Measurements from ENCODE around the gene HIRA.

The HIRA gene

DNA sequence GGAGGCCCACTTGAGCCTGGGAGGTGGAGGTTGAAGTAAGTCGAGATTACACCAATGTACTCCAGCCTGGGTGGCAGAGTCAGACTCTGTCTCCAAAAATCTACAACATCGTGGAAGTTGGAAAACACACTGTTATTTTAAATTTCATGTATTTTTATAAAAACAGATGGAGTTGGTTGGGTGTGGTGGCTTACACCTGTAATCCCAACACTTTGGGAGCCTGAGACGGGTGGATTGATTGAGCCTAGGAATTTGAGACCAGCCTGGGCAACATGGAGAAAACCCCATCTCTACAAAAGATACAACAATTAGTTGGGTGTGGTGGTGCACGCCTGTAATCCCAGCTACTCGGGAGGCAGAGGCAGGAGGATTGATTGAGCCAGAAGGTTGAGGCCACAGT, 88.1 kb downstream of the HIRA start:
- TF ChIP-seq, protein P1, sequence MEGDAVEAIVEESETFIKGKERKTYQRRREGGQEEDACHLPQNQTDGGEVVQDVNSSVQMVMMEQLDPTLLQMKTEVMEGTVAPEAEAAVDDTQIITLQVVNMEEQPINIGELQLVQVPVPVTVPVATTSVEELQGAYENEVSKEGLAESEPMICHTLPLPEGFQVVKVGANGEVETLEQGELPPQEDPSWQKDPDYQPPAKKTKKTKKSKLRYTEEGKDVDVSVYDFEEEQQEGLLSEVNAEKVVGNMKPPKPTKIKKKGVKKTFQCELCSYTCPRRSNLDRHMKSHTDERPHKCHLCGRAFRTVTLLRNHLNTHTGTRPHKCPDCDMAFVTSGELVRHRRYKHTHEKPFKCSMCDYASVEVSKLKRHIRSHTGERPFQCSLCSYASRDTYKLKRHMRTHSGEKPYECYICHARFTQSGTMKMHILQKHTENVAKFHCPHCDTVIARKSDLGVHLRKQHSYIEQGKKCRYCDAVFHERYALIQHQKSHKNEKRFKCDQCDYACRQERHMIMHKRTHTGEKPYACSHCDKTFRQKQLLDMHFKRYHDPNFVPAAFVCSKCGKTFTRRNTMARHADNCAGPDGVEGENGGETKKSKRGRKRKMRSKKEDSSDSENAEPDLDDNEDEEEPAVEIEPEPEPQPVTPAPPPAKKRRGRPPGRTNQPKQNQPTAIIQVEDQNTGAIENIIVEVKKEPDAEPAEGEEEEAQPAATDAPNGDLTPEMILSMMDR (IDR thresholded peaks at IDR 0.05; ENCODE audit: low read depth, low read length, missing control alignments): no peak
- DNase-seq (ENCODE audit: low read depth): no peak
- no peak overlapping the region for H3K4me3 ChIP-seq (ENCODE audit: low read depth, low read length)

DNA sequence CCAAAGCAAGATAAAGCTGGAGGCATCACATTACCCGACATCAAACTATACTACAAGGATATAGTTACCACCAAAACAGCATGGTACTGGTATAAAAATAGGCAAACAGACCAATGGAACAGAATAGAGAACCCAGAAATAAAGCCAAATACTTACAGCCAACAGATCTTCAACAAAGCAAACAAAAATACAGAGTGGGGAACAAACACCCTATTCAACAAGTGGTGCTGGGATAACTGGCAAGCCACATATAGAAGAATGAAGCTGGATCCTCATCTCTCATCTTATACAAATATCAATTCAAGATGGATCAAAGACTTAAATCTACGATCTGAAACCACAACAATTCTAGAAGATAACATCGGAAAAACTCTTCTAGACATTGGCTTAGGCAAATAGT, 90.0 kb downstream of the HIRA start:
- H3K4me3 ChIP-seq (ENCODE audit: low read depth, low read length): no peak overlapping the region
- TF ChIP-seq, protein P1 (IDR thresholded peaks at IDR 0.05; ENCODE audit: low read depth, low read length, missing control alignments): no peak
- no peak for DNase-seq (ENCODE audit: low read depth)

DNA sequence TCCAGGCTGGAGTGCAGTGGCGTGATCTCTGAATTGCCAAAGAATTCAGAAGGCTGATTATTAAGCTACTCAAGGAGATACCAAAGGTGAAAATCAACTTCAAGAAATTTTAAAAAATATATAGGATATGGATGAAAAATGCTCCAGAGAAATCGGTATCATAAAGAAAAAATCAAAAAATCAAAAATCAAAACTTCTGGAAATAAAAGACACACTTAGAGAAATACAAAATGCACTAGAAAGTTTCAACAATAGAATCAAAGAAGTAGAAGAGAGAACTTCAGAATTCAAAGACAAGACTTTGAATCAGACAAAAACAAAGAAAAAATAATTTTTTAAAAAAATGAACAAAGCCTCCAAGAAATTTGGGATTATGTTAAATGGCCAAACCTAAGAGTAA, 94.4 kb downstream of the HIRA start:
- TF ChIP-seq, protein P1 (IDR thresholded peaks at IDR 0.05; ENCODE audit: low read depth, low read length, missing control alignments): no peak
- no peak overlapping the region for H3K4me3 ChIP-seq (ENCODE audit: low read depth, low read length)
- no peak for DNase-seq (ENCODE audit: low read depth)

DNA sequence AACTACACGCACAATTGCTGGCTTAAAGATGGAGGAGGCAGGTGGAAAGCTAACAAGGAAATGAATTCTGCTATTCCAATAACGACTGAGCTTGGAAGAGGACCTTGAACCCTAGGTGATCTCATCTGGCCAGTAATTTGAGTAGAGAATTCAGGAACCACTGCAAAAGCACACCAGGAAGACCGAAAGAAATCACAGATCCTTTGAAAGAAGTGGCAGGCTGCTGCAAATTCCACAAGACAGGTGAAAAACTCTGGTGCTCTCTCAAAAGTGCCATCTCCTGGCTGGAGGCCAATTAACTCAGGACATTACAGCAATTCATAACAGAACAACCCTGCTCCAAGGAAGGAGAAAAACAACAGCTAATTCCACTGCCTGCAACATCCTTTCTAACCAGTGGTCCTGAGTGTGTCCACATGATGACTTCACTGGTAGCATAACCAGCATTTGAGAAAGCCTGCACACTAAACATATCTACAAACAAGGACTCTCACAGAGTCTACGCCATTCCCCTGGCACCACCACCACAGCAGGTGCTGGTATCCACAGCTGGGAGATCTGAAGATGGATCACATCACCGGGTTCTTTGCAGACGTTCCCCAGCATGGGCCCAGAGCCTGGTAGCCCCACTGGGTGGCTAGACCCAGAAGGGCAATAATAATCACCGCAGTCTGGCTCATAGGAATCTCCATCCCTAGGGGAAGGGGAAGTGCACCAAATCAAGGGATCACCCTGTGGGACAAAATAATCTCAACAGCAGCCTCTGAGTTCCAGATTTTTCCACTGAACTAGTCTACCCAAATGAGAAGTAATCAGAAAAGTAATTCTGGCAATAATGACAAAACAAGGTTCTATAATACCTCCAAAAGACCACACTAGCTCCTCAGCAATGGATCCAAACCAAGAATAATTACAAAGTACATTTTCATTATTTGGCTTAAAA, 95.1 kb downstream of the HIRA start:
- DNase-seq (ENCODE audit: low read depth): no peak

DNA sequence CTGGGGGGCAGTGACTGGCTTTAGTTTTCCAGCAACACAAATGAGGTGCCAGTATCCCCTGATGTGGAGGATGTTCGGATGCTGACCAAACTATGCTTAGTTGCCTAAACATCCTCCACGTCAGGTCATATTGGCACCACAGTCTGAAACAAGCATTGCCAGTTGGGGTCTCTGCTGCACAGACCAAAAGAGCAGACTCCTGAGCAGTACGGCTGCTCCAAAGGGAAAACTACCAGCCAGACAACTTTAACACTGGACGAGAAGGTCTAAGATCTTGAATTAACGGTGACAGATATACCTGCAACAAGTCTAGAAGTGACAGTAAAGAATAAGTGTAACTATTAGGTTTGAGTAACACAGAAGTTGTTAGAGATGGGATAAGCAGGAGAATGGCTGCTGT, 99.6 kb downstream of the HIRA start:
- no peak for DNase-seq (ENCODE audit: low read depth)

More for the DNA sequence above, 95.1 kb downstream of the HIRA start:
- H3K4me3 ChIP-seq (ENCODE audit: low read depth, low read length): no peak overlapping the region
- TF ChIP-seq, protein P1 (IDR thresholded peaks at IDR 0.05; ENCODE audit: low read depth, low read length, missing control alignments): no peak

DNA sequence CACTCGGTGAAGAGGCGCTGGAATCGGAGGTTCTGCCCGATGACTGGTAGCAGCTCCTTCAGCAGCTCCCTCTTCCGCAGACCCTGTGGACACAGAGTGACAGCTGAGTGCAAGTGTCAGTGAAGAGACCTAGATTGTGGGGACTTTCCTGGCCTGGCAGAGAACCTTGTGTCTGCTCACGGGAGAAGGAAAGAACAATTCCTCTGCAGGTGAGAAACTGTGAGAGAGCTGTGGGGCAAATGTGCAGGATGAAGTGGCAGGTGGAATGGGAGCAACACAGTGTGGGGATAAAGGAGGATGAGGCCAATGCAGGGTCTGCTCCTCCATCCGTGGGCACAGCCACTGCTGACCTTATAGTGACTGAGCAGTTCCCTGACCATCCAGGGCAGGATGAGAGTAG, 100.1 kb downstream of the HIRA start:
- no peak overlapping the region for H3K4me3 ChIP-seq (ENCODE audit: low read depth, low read length)
- TF ChIP-seq, protein P1 (IDR thresholded peaks at IDR 0.05; ENCODE audit: low read depth, low read length, missing control alignments): no peak
- DNase-seq (ENCODE audit: low read depth): no peak

More for the DNA sequence above, 99.6 kb downstream of the HIRA start:
- H3K4me3 ChIP-seq (ENCODE audit: low read depth, low read length): no peak overlapping the region
- TF ChIP-seq, protein P1 (IDR thresholded peaks at IDR 0.05; ENCODE audit: low read depth, low read length, missing control alignments): no peak
